Measurements from ENCODE around the gene RIMBP2. TPM values are rescaled to one million over a fixed set of nuclear protein-coding genes. Genes with fewer than 3 reads are reported as not detected.

RIMBP2 gene
- polyA plus RNA-seq, 1 of the 3 experiments (the other 2 are of a cell fraction): 0.90 TPM

- H3K27me3 ChIP-seq (ENCODE audit: insufficient read depth): no peaks in the 10 kb centered on the region
- H4K20me1 ChIP-seq (ENCODE audit: insufficient read depth): no peaks in the 10 kb centered on the region
- no peak for DNase-seq
- H2AFZ ChIP-seq (ENCODE audit: low read depth): no peak overlapping the region
- no peaks in the 10 kb centered on the region; a peak in 1 of 4 replicates for H3K4me1 ChIP-seq (ENCODE audit: control insufficient read depth in 1 of 2, insufficient read depth in 2 of 2, low read depth in 1 of 2, low read length in 1 of 2)
- TF ChIP-seq MEF2A (IDR thresholded peaks at IDR 0.05; ENCODE audit: borderline replicate concordance, low read depth) (no peak), REST (IDR thresholded peaks at IDR 0.05; ENCODE audit: low read depth, low read length) (no peak), CTCF (IDR thresholded peaks at IDR 0.05) (no peak)
- ChIA-PET CTCF (interaction anchor here (0.9 to 2.7 kb wide), 5 partner anchors 62 to 366 kb away, joined by 4 to 13 read pairs (median 4); no protein-coding TSS in a partner anchor), POLR2A (no interaction called here)
- H3K9ac ChIP-seq: no peak overlapping the region
- no peak overlapping the region for H3K4me2 ChIP-seq
- WGBS (ENCODE audit: low lambda C conversion rate): 34% methylated on average over 12 of the region's 12 CpGs
- H3F3A ChIP-seq (replicated peaks; ENCODE audit: insufficient read depth): no peaks in the 10 kb centered on the region
- no peak overlapping the region for H3K27ac ChIP-seq (ENCODE audit: low read depth in 2 of 2, low read length in 1 of 2)
- no peaks in the 10 kb centered on the region for H3K9me2 ChIP-seq
- no peaks in the 10 kb centered on the region; the same call in 1 of the 2 replicates for H3K9me3 ChIP-seq
- H3K79me2 ChIP-seq (ENCODE audit: insufficient read depth): no peaks in the 10 kb centered on the region
- H3K36me3 ChIP-seq (replicated peaks in 1 of 2; ENCODE audit: control insufficient read depth in 1 of 2, insufficient read depth in 2 of 2, low read length in 1 of 2): peaks cover 0 to 2% of the 10 kb centered on the region in 2 experiments
- H3K4me3 ChIP-seq (ENCODE audit: low read depth in 2 of 2, low read length in 1 of 2): no peak overlapping the region
These were observed 317.8 kb downstream of the RIMBP2 start for GRCh38 chr12:130398100-130398848.

DNA sequence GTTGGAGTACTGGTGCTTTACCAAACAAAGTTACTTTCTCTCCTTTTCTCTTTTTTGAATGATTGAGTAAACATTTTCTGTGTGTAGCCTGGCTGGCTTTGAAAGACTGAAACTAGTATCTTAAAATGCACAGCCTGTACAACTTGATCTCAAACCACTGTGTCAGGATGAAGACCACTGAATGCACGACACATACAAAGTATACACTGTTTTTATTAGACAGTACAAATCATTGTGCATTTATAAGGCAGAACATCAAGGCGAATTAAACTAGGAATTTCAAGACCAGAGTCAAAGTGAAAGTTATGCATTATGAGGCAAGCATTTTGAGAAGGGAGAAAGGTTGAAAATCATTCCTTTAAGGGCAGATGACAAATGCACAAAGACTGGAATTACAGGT, 319.4 kb downstream of the RIMBP2 start:
- H3K36me3 ChIP-seq (replicated peaks in 1 of 2; ENCODE audit: control insufficient read depth in 1 of 2, insufficient read depth in 2 of 2, low read length in 1 of 2): no peaks in the 10 kb centered on the region
- WGBS (ENCODE audit: low lambda C conversion rate): 23% methylated on average over 2 of the region's 2 CpGs
- ChIA-PET CTCF (interaction anchor here (1.9 to 2.7 kb wide), 2 partner anchors 351 to 355 kb away, joined by 4 to 13 read pairs; no protein-coding TSS in a partner anchor), POLR2A (no interaction called here)
- no peak overlapping the region for H2AFZ ChIP-seq (ENCODE audit: low read depth)
- H3K79me2 ChIP-seq (ENCODE audit: insufficient read depth): no peaks in the 10 kb centered on the region
- no peak overlapping the region for H3K4me3 ChIP-seq (ENCODE audit: low read depth in 2 of 2, low read length in 1 of 2)
- H3K9me2 ChIP-seq: no peaks in the 10 kb centered on the region
- no peak overlapping the region for H3K4me2 ChIP-seq
- no peak overlapping the region; a peak in 1 of 4 replicates for H3K27ac ChIP-seq (ENCODE audit: low read depth in 2 of 2, low read length in 1 of 2)
- DNase-seq: no peak
- H3K9me3 ChIP-seq: no peaks in the 10 kb centered on the region; the same call in 1 of the 2 replicates
- no peaks in the 10 kb centered on the region for H3K27me3 ChIP-seq (ENCODE audit: insufficient read depth)
- peaks cover 0 to 2% of the 10 kb centered on the region in 2 experiments; a peak in 1 of 4 replicates for H3K4me1 ChIP-seq (ENCODE audit: control insufficient read depth in 1 of 2, insufficient read depth in 2 of 2, low read depth in 1 of 2, low read length in 1 of 2)
- H3K9ac ChIP-seq: no peak overlapping the region
- H3F3A ChIP-seq (replicated peaks; ENCODE audit: insufficient read depth): no peaks in the 10 kb centered on the region
- no peaks in the 10 kb centered on the region for H4K20me1 ChIP-seq (ENCODE audit: insufficient read depth)
- TF ChIP-seq USF2 (IDR thresholded peaks at IDR 0.05; ENCODE audit: borderline replicate concordance, low read depth, low read length): no peak
- no peak for TF ChIP-seq ZBTB33 (IDR thresholded peaks at IDR 0.05; ENCODE audit: borderline replicate concordance, low read depth)
- TF ChIP-seq NRF1 (IDR thresholded peaks at IDR 0.05; ENCODE audit: low read depth, low read length): no peak
- TF ChIP-seq NFIC (IDR thresholded peaks at IDR 0.05; ENCODE audit: borderline replicate concordance): no peak
- TF ChIP-seq USF1 (IDR thresholded peaks at IDR 0.05; ENCODE audit: borderline replicate concordance, low read depth): no peak
- no peak for TF ChIP-seq FOXJ3 (CRISPR knock-in tag; IDR thresholded peaks at IDR 0.05)
- no peak for TF ChIP-seq SIN3A (IDR thresholded peaks at IDR 0.05; ENCODE audit: borderline replicate concordance, low read depth, low read length)
- TF ChIP-seq GABPA (IDR thresholded peaks at IDR 0.05; ENCODE audit: low read depth): no peak
- no peak for TF ChIP-seq IRF3 (IDR thresholded peaks at IDR 0.05; ENCODE audit: low read depth, low read length)
- no peak for TF ChIP-seq YY1 (IDR thresholded peaks at IDR 0.05; ENCODE audit: low read depth)
- no peak for TF ChIP-seq POLR2AphosphoS5 (IDR thresholded peaks at IDR 0.05; ENCODE audit: low read depth, low read length)
- TF ChIP-seq EP300 (IDR thresholded peaks at IDR 0.05; ENCODE audit: borderline replicate concordance in 1 of 2, low read depth in 1 of 2, low read length in 1 of 2): no peak

Data from SK-N-SH (cell line).